ENCODE measurements around the gene NLGN1. TPM values are rescaled to one million over a fixed set of nuclear protein-coding genes. Genes with fewer than 3 reads are reported as not detected.

NLGN1 gene
- total RNA-seq, 2 donors from 2014 or later, result 1.3 to 2.4 TPM

- Histone ChIP-seq H3K27me3 (no peaks in the 10 kb centered on the region), H3K4me3 (no peak overlapping the region), H3K27ac (no peak overlapping the region), H3K36me3 (no peaks in the 10 kb centered on the region), H3K9me3 (peaks cover 0 to 12% of the 10 kb centered on the region in 2 donors), H3K4me1 (no peaks in the 10 kb centered on the region)
- no peak for DNase-seq (ENCODE audit: low spot score)
- no peak for TF ChIP-seq CTCF (IDR thresholded peaks at IDR 0.05)
Measured at GRCh38 chr3:174159604-174160003, 762.1 kb downstream of the NLGN1 start.

GRCh38 chr3:174162550-174162949 lies 765.0 kb downstream of the NLGN1 start:
- H3K9me3 ChIP-seq, result peaks cover 0 to 15% of the 10 kb centered on the region in 2 donors
- H3K36me3 ChIP-seq, result no peaks in the 10 kb centered on the region
- no peak for DNase-seq (ENCODE audit: low spot score)
- no peak overlapping the region for H3K27ac ChIP-seq
- no peaks in the 10 kb centered on the region for H3K27me3 ChIP-seq
- no peaks in the 10 kb centered on the region for H3K4me1 ChIP-seq
- H3K4me3 ChIP-seq, result no peak overlapping the region
- no peak for TF ChIP-seq CTCF (IDR thresholded peaks at IDR 0.05)

- Histone ChIP-seq H3K4me3 (no peak overlapping the region), H3K9me3 (peaks cover 0 to 15% of the 10 kb centered on the region in 2 donors), H3K27ac (no peak overlapping the region), H3K36me3 (no peaks in the 10 kb centered on the region), H3K4me1 (no peaks in the 10 kb centered on the region), H3K27me3 (no peaks in the 10 kb centered on the region)
- TF ChIP-seq CTCF (IDR thresholded peaks at IDR 0.05), result no peak
- no peak for DNase-seq (ENCODE audit: low spot score)
Measured at GRCh38 chr3:174168026-174168425, 770.5 kb downstream of the NLGN1 start.

- H3K27me3 ChIP-seq, result no peaks in the 10 kb centered on the region
- no peak for TF ChIP-seq CTCF (IDR thresholded peaks at IDR 0.05)
- no peak overlapping the region for H3K4me3 ChIP-seq
- no peaks in the 10 kb centered on the region for H3K4me1 ChIP-seq
- no peaks in the 10 kb centered on the region for H3K36me3 ChIP-seq
- peaks cover 0 to 12% of the 10 kb centered on the region in 2 donors for H3K9me3 ChIP-seq
- DNase-seq (ENCODE audit: low spot score), result no peak
- H3K27ac ChIP-seq, result no peak overlapping the region
Measured at GRCh38 chr3:174168538-174169254, 771.2 kb downstream of the NLGN1 start.

GRCh38 chr3:174169736-174170135 lies 772.2 kb downstream of the NLGN1 start:
- H3K36me3 ChIP-seq, result no peaks in the 10 kb centered on the region
- peaks cover 0 to 1% of the 10 kb centered on the region in 2 donors for H3K9me3 ChIP-seq
- H3K27me3 ChIP-seq, result no peaks in the 10 kb centered on the region
- DNase-seq (ENCODE audit: low spot score), result no peak
- no peaks in the 10 kb centered on the region for H3K4me1 ChIP-seq
- H3K27ac ChIP-seq, result no peak overlapping the region
- no peak for TF ChIP-seq CTCF (IDR thresholded peaks at IDR 0.05)
- no peak overlapping the region for H3K4me3 ChIP-seq

GRCh38 chr3:174170248-174170647 lies 772.7 kb downstream of the NLGN1 start:
- no peak overlapping the region for H3K4me3 ChIP-seq
- no peaks in the 10 kb centered on the region for H3K9me3 ChIP-seq
- no peak for DNase-seq (ENCODE audit: low spot score)
- H3K27me3 ChIP-seq, result no peaks in the 10 kb centered on the region
- H3K36me3 ChIP-seq, result no peaks in the 10 kb centered on the region
- no peak overlapping the region for H3K27ac ChIP-seq
- no peaks in the 10 kb centered on the region for H3K4me1 ChIP-seq
- no peak for TF ChIP-seq CTCF (IDR thresholded peaks at IDR 0.05)
